ENCODE data around the gene UGT1A9.

The UGT1A9 gene

DNA sequence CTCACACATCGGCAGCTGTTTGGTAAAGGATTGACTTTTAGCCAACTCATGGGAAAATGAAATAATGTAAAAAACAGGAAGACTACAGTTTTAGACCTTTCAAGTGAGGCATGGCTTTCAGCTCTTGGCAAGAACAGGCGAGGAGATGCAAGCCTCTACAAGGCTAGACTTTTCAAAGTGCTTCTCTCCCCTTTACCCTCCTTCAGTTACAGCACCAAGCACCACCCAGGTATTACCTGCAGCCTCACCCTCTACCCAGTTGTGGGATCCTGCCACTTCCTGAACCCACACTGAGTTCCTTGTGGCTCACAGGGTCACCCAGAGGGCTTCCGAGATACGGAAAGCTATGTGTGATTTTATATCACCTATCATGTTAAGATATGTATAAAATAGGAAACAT is 20.7 kb upstream of the UGT1A9 start:
- H3K4me1 ChIP-seq (ENCODE audit: control insufficient read depth, low read length): no peaks in the 10 kb centered on the region
- H3K4me3 ChIP-seq (ENCODE audit: low read length): no peak overlapping the region
- H3K9me2 ChIP-seq (replicated peaks; ENCODE audit: control insufficient read depth, low read length): no peaks in the 10 kb centered on the region
- no peaks in the 10 kb centered on the region for H3K79me2 ChIP-seq (ENCODE audit: control insufficient read depth, low read length)
- H3K36me3 ChIP-seq (ENCODE audit: control insufficient read depth, low read length): no peaks in the 10 kb centered on the region
- peaks cover 7% of the 10 kb centered on the region; the same call in 1 of the 2 replicates for H3K9me3 ChIP-seq (ENCODE audit: control insufficient read depth, insufficient read depth, low read length)
- H3K4me2 ChIP-seq (ENCODE audit: low read length): no peak overlapping the region
- H3K27ac ChIP-seq (ENCODE audit: low read depth, low read length): no peak overlapping the region
- H3F3A ChIP-seq (ENCODE audit: control insufficient read depth, insufficient read depth): no peaks in the 10 kb centered on the region
- TF ChIP-seq EZH2phosphoT487 (IDR thresholded peaks at IDR 0.05; ENCODE audit: borderline replicate concordance, low read length): no peak
- TF ChIP-seq CTCF (IDR thresholded peaks at IDR 0.05; ENCODE audit: low read depth, low read length, poor library complexity, severe bottlenecking): no peak
- H3K27me3 ChIP-seq (ENCODE audit: control insufficient read depth, low read length): peaks cover 3% of the 10 kb centered on the region; the same call in 1 of the 2 replicates
- H4K20me1 ChIP-seq (ENCODE audit: control insufficient read depth, insufficient read depth, low read depth, low read length): no peaks in the 10 kb centered on the region

- H3F3A ChIP-seq (ENCODE audit: control insufficient read depth, insufficient read depth): no peaks in the 10 kb centered on the region
- H3K27me3 ChIP-seq (ENCODE audit: control insufficient read depth, low read length): peaks cover 3% of the 10 kb centered on the region; the same call in 1 of the 2 replicates
- no peaks in the 10 kb centered on the region for H4K20me1 ChIP-seq (ENCODE audit: control insufficient read depth, insufficient read depth, low read depth, low read length)
- no peak for TF ChIP-seq EZH2phosphoT487 (IDR thresholded peaks at IDR 0.05; ENCODE audit: borderline replicate concordance, low read length)
- no peak for TF ChIP-seq CTCF (IDR thresholded peaks at IDR 0.05; ENCODE audit: low read depth, low read length, poor library complexity, severe bottlenecking)
- no peak overlapping the region for H3K4me2 ChIP-seq (ENCODE audit: low read length)
- no peak overlapping the region for H3K27ac ChIP-seq (ENCODE audit: low read depth, low read length)
- H3K36me3 ChIP-seq (ENCODE audit: control insufficient read depth, low read length): no peaks in the 10 kb centered on the region
- no peak overlapping the region for H3K4me3 ChIP-seq (ENCODE audit: low read length)
- H3K79me2 ChIP-seq (ENCODE audit: control insufficient read depth, low read length): no peaks in the 10 kb centered on the region
- H3K9me3 ChIP-seq (ENCODE audit: control insufficient read depth, insufficient read depth, low read length): 0 out of 2 replicates have a peak, but pooled peaks cover 5% of the 10 kb centered on the region
- H3K4me1 ChIP-seq (ENCODE audit: control insufficient read depth, low read length): no peaks in the 10 kb centered on the region
- H3K9me2 ChIP-seq (replicated peaks; ENCODE audit: control insufficient read depth, low read length): no peaks in the 10 kb centered on the region
Measured at GRCh38 chr2:233651430-233651829, 20.3 kb upstream of the UGT1A9 start.

DNA sequence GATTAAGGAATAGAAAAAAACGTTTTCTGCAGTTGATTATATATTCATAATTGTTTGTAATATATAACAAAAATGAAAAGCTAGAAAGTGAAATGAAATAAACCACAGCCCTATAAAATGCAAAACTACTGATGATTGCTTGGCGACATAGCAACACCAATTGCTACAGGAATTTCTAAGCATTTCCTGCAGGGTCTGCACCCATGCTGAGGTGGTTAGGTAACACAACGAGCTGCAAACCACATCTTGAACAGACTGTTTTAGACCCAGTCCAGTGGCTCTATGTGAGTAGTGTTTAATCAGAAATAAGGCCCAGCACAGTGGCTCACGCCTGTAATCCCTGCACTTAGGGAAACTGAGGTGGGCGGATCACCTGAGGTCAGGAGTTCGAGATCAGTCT is 17.2 kb upstream of the UGT1A9 start:
- no peaks in the 10 kb centered on the region for H3K9me2 ChIP-seq (replicated peaks; ENCODE audit: control insufficient read depth, low read length)
- H4K20me1 ChIP-seq (ENCODE audit: control insufficient read depth, insufficient read depth, low read depth, low read length): no peaks in the 10 kb centered on the region
- H3K4me3 ChIP-seq (ENCODE audit: low read length): no peak overlapping the region
- H3K79me2 ChIP-seq (ENCODE audit: control insufficient read depth, low read length): no peaks in the 10 kb centered on the region
- H3K4me1 ChIP-seq (ENCODE audit: control insufficient read depth, low read length): no peaks in the 10 kb centered on the region
- H3K27me3 ChIP-seq (ENCODE audit: control insufficient read depth, low read length): peaks cover 3% of the 10 kb centered on the region; the same call in 1 of the 2 replicates
- no peak overlapping the region for H3K27ac ChIP-seq (ENCODE audit: low read depth, low read length)
- no peaks in the 10 kb centered on the region for H3K9me3 ChIP-seq (ENCODE audit: control insufficient read depth, insufficient read depth, low read length)
- no peaks in the 10 kb centered on the region for H3K36me3 ChIP-seq (ENCODE audit: control insufficient read depth, low read length)
- H3F3A ChIP-seq (ENCODE audit: control insufficient read depth, insufficient read depth): no peaks in the 10 kb centered on the region
- no peak for TF ChIP-seq EZH2phosphoT487 (IDR thresholded peaks at IDR 0.05; ENCODE audit: borderline replicate concordance, low read length)
- TF ChIP-seq CTCF (IDR thresholded peaks at IDR 0.05; ENCODE audit: low read depth, low read length, poor library complexity, severe bottlenecking): no peak
- no peak overlapping the region for H3K4me2 ChIP-seq (ENCODE audit: low read length)
